ENCODE measurements around the gene RBCK1.
"Not testable (repeated sequence)": the region's sequence is repeated elsewhere in the genome, so short reads cannot be mapped to it uniquely, and the experiment has no call there.

Gene RBCK1

DNA sequence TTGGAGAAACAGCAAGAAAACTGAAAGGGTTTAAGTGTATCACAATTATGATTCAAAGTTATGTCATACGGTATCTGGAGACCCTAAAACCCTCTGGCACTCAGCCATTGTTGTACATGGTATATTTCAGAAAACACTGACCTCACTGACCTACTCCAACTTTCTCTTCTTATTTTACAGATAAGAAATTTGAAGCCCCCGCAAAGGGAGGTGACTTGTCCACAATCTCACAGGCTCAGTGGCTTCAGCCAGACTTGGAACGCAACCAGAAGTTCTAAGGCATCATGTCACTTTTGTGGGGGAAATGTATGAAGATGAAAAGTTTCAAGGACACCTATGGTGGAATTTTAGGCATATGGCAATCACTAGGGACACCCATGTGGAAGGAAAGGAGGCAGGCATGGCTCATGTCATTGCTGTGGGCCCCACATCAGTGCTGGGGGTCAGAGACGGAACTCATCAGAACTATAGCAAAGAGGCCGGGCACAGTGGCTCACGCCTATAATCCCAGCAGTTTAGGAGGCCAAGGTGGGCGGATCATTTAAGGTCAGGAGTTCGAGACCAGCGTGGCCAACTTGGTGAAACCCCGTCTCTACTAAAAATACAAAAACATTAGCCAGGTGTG, 32.7 kb upstream of the RBCK1 start:
- no peak for DNase-seq (ENCODE audit: low read depth, low spot score)
- peak overlapping the region; percentile 100 for H3K27ac ChIP-seq

DNA sequence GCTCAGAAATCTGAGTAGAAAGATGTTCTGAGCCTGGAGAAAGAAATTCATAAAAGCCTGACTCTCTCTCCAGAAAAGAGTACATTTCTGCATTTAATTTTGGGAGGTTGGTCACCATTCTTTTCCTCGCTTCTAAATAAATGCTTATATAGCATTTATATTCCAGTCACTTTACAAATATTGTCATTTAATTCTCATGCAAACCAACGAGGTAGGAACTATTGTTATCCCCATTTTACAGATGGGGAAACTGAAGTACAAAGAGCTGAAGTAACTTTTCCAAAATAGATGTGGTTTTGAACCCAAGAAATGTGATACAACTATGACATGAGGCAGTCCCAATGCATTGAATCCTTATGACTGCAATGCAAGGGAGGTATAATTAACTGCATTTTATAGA, 32.0 kb upstream of the RBCK1 start:
- no peak for DNase-seq (ENCODE audit: low read depth, low spot score)
- peak overlapping the region; percentile 100 for H3K27ac ChIP-seq

DNA sequence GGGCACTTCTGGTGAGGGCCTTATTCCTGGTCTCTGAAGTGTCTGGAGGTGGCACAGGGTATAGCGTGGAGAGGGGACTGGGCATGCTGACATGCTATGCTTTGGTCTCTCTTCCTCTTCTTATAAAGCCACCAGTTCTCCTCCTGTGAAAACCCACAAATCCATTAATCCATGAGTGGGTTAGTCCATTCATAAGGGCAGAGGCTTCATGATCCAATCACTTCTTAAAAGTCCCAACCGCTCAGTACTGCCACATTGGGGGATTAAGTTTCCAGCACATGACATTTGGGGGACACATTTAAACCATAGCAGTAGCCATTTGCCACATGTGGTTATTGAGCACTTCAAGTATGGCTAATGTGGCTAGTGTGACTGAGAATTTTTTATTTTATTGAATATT, 31.3 kb upstream of the RBCK1 start:
- peak overlapping the region; percentile 100 for H3K27ac ChIP-seq
- DNase-seq (ENCODE audit: low read depth, low spot score), result no peak

DNA sequence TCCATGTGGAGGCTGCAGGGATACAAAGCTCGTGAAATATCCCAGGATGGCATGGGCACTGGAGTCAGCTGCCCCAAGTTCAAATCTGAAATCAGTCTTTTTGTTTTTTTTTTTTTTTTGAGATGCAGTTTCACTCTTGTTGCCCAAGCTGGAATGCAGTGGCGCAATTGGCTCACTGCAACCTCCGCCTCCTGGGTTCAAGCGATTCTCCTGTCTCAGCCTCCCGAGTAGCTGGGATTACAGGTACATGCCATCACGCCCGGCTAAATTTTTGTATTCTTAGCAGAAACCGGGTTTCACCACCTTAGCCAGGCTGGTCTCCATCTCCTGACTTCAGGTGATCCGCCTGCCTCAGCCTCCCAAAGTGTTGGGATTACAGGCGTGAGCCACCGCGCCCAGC, 30.5 kb upstream of the RBCK1 start:
- H3K27ac ChIP-seq, result peak overlapping the region; percentile 100
- not testable (repeated sequence) for DNase-seq (ENCODE audit: low read depth, low spot score)

DNA sequence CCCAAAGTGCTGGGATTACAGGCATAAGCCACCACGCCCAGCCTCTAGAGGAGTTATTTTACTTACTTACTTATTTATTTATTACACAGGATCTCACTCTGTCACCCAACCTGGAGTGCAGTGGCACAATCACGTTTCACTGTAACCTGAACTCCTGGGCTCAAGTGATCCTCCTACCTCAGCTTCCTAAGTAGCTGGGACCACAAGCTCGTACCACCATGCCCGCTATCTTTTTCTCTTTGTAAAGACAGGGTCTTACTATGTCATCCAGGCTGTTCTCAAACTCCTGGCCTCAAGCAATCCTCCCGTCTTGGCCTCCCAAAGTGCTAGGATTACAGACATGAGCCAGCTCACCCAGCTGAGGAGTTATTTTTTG, 29.1 kb upstream of the RBCK1 start:
- no peak for DNase-seq (ENCODE audit: low read depth, low spot score)
- peak overlapping the region; percentile 100 for H3K27ac ChIP-seq

DNA sequence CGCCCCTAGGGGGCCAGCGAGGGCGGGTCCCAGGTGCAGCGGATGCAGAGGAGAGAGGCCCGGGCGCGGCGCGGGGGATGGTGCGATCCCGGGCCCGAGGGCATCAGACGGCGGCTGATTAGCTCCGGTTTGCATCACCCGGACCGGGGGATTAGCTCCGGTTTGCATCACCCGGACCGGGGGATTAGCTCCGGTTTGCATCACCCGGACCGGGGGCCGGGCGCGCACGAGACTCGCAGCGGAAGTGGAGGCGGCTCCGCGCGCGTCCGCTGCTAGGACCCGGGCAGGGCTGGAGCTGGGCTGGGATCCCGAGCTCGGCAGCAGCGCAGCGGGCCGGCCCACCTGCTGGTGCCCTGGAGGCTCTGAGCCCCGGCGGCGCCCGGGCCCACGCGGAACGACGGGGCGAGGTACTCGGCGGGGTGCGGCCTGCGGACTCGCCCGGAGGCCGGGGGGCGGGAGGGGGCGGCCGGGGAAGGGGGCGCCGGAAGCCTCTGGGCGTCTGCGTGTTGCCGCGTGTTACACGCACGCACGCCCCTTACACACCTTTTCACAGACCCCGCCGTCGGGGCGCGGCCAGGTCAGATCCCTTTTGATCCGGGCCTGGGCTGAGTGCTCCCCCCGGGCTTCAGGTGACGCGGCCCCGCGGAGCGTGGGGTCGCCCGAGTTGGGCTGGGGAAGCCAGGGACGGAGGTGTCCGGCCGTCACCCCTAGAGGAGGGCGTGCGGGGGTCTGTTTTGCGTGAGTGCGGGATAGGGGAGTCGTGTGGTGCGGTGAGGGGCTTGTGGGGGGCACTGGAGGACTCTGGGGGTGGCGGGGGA, 27.1 kb upstream of the RBCK1 start:
- H3K27ac ChIP-seq, result peak overlapping the region; percentile 100
- no peak for DNase-seq (ENCODE audit: low read depth, low spot score)

DNA sequence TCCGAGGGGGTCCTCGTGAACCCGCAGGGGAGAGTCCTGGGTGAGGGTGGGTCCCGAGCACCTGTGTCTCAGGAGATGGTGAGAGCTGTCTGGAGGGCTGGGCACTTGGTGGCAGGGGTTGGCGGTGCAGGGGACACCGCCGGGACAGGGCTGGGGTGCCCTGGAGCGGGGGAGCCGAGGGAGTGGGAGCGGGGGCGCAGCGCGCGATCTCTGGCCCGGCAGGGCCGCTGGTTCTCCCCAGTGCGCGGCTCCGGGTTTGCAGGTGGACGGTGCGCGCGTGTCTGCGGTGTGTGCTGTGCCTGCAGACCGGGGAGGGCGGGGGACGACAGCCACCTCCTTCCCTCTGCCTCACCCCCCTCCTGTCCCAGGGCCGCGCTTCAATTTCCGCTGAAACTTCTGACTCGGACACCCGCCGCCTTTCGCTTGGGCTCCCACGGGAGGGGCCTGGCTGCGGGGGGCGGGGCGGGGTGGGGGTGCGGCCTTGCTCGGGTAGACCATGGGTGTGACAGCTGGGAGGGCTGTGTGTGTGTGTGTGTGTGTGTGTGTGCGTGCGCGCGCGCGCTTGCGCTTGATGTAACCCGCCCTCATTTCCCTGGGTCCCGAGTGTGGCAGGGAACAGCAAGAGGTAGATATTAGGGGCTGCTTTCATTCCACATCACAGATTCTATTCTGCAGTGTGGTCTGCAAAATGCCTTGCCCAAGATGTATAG, 26.4 kb upstream of the RBCK1 start:
- no peak for DNase-seq (ENCODE audit: low read depth, low spot score)
- H3K27ac ChIP-seq, result peak overlapping the region; percentile 100

DNA sequence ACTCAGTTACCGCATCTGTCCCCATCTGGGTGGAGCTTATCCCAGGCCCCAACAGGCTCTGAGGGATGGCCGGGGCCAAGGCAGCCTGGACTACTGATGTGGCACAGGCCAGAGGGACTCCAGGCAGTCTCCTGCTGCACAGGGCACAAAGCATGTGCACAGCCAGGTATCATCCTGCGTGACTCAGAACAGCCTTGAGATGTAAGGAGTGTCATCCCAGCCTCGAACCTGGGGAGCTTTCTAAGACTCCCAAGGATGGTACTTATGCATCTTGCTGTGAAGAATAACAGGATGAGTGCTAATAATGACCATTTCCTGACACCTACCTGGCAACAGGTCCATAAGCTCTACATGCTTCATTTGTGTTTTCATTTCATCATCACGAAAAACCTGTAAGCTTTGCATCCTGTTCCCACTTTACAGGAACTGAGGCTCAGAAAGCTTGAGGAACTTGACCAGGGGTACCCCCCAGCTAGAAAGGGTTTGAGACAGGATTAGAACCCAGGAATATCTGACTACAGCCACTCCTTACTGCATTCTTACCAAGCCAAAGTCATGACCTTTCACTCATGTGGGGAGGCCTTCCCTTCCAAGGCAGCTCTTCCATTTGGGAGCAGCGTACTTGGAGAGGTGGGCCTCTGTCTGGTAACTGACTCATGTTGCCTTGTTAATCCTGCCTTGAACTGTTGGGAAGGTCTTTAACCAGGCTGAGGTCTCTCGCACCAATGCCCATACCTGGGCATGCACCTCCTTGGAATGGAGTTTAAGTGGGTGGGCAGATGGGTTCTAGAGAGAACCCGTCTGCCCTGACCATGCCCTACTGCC, 25.6 kb upstream of the RBCK1 start:
- no peak for DNase-seq (ENCODE audit: low read depth, low spot score)

DNA sequence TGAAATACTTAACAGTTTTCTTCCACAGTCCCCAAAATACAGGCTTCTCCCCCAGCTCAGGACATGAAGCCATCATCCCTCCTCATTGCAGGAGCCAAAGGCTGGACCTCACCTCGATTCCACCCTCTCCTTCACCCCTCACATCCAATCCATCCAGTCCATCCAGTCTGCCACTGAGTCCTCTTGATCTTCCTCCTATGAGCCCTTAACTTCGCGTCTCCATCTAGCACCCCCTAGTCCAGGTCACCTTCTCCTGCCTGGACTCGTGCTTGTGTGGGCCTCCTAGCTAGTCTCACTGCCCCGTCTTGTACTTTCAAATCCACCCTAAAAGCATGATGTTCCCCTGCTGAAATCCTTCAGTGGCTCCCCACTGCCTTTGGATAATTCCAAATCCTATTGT, 24.2 kb upstream of the RBCK1 start:
- peak overlapping the region; percentile 100 for H3K27ac ChIP-seq
- DNase-seq (ENCODE audit: low read depth, low spot score), result no peak

More for the DNA sequence above, 25.6 kb upstream of the RBCK1 start:
- peak overlapping the region; percentile 100 for H3K27ac ChIP-seq

DNA sequence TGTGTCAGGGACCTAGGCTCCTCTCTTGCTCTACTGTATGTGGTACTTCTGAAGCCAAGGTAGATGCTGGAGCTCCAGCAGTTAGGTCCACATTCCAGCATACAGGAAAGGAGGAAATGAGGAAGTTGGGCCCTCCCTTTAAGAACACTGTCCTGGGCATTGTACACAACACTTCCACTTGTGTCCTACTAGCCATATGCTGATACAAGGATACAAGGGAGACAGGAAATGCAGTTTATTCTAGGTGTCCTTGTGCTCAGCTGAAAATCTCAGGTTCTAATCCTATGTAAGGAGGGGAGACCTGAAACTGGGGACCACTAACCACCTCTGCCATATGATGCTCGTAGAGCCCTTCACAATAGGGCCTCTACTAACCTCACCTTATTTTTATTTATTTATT, 23.4 kb upstream of the RBCK1 start:
- no peak for DNase-seq (ENCODE audit: low read depth, low spot score)
- H3K27ac ChIP-seq, result peak overlapping the region; percentile 100

DNA sequence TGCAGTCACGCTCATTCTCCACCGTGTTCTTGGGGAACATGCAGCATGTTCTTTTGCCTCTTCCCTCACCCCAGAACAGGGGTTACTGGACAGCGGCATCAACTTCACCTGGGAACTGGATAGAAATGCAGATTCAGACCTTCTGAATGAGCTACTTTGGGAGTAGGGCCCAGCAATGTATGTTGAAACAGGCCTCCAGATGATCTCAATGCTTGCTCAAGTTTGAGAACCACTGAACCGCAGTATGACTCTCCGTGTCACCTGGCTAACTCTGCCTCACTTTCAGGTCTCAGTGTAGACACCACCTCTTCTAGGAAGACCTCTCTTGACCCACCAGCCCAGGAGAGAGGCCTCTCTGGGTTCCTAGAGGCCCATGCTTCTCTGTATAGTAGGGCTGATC, 22.7 kb upstream of the RBCK1 start:
- peak overlapping the region; percentile 100 for H3K27ac ChIP-seq
- no peak for DNase-seq (ENCODE audit: low read depth, low spot score)

DNA sequence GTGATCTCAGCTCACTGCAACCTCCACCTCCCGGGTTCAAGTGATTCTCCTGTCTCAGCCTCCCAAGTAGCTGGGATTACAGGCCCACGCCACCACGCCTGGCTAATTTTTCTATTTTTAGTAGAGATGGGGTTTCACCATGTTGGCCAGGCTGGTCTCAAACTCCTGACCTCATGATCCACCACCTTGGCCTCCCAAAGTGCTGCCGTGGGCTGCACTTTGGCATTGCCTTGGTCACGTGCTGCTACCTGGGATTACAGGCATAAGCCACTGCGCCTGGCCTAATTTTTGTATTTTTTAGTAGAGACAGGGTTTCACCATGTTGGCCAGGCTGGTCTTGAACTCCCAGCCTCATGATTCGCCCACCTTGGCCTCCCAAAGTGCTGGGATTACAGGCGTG, 21.5 kb upstream of the RBCK1 start:
- H3K27ac ChIP-seq, result peak overlapping the region; percentile 100
- not testable (repeated sequence) for DNase-seq (ENCODE audit: low read depth, low spot score)

DNA sequence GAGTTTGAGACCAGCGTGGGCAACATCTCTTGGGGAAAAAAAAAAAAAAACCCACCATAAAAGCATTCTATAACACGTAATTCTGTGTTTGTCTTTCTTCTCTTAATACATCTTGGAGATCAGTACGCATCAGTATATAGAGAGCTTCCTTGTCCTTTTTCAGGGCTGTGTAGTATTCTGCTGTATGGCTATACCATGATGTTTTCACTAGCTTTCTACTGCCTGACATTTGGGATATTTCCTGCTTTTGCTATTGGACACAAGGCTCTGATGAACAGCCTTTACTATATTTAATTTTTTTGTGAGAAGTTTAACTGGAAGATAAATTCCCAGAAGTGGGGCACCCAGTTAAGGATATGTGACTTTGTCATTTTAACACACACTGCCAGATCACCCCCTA, 20.6 kb upstream of the RBCK1 start:
- no peak for DNase-seq (ENCODE audit: low read depth, low spot score)
- peak overlapping the region; percentile 100 for H3K27ac ChIP-seq

DNA sequence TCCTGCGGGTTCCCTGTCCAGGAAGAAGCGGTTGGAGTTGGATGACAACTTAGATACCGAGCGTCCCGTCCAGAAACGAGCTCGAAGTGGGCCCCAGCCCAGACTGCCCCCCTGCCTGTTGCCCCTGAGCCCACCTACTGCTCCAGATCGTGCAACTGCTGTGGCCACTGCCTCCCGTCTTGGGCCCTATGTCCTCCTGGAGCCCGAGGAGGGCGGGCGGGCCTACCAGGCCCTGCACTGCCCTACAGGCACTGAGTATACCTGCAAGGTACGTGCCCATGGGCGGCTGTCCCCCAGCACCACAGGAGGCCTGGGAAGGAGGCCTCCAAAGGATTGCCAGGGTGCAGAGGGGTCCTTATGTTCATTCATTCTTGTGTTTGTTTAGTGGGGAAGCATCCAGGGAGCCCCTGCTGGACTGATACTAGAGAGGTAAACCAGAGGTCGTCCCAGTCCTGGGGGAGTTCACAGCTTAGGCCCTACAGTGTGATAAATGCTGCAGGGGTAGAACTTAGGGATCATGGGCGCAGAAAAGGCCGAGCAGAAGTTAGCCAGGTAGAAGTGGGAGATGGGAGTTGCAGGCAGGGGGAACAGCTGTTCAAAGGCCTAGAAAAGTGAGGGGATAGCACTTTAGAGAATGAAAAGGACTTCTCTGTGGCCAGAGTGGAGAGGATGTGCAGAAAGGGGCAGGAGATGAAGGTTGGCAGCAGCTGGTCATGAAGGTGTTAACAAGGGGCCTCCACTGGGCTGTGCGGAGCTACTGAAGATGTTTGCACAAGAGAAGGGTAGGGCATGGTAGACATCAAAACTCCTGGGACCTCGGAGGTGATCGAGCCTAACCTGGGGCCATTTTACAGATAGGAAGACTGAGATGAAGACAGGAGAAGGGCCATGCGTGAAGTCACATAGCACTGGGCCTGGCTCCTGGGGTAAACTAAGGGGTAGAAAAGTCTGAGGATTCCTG, 19.8 kb upstream of the RBCK1 start:
- DNase-seq (ENCODE audit: low read depth, low spot score), result no peak
- peak overlapping the region; percentile 100 for H3K27ac ChIP-seq

DNA sequence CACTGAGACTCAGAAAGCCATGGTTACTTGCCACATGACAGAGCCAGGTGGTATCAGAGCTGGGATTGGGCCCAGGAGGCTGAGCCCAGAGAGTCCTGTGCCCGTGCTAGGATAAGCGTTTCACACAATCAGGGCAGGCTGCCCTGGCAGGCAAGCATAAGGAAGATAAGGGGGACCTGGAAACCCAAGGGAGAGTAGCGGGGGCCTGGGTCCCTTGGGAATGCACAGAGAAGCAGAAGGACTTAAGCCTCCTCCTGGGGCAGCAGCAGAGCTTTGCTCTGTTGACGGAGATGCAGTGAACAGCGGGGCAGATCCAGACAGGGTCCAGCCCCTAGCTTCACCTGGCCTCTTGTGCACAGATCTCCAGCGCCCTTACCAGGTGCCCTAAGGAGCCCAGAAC, 18.9 kb upstream of the RBCK1 start:
- no peak for DNase-seq (ENCODE audit: low read depth, low spot score)
- peak overlapping the region; percentile 100 for H3K27ac ChIP-seq

DNA sequence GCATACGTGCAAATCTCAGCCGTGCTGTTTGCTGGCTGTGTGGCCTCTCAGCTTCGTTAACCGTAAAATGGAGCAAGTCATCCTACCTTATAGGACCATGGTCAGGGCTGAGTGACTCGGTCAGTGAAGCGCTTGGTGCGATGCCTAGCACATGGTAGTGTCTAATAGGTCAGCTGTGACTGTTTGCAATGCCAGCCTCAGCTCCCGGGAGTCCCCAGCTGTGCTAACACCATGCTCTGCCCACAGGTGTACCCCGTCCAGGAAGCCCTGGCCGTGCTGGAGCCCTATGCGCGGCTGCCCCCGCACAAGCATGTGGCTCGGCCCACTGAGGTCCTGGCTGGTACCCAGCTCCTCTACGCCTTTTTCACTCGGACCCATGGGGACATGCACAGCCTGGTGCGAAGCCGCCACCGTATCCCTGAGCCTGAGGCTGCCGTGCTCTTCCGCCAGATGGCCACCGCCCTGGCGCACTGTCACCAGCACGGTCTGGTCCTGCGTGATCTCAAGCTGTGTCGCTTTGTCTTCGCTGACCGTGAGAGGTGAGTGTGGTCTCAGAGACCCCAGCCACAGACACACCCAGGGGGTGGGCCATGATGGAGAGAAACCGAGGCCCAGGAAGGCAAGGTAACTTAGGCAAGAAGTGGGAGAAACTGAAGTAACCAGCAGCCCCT, 16.9 kb upstream of the RBCK1 start:
- H3K27ac ChIP-seq, result peak overlapping the region; percentile 100
- DNase-seq (ENCODE audit: low read depth, low spot score), result no peak

DNA sequence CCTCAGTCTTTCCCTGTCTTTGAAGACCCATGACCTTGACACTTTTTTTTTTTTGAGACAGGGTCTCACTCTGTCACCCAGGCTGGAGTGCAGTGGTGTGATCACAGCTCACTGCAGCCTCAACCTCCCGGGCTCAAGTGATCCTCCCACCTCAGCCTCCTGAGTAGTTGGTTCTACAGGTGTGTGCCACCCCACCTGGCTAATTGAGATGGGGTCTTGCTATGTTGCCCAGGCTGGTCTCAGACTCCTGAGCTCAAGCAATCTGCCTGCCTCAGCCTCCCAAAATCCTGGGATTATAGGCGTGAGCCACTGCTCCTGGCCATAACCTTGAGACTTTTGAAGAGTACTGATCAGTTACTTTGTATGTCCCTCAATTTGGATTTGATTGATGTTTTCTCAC, 14.8 kb upstream of the RBCK1 start:
- DNase-seq (ENCODE audit: low read depth, low spot score), result not testable (repeated sequence)
- H3K27ac ChIP-seq, result peak overlapping the region; percentile 100

DNA sequence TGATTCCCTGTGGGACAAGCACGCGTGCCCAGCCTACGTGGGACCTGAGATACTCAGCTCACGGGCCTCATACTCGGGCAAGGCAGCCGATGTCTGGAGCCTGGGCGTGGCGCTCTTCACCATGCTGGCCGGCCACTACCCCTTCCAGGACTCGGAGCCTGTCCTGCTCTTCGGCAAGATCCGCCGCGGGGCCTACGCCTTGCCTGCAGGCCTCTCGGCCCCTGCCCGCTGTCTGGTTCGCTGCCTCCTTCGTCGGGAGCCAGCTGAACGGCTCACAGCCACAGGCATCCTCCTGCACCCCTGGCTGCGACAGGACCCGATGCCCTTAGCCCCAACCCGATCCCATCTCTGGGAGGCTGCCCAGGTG, 11.9 kb upstream of the RBCK1 start:
- no peak for DNase-seq (ENCODE audit: low read depth, low spot score)
- peak overlapping the region; percentile 100 for H3K27ac ChIP-seq

All from epithelial cell of prostate (primary cell).